ENCODE results near the gene CSNK1A1.

CSNK1A1 gene

DNA sequence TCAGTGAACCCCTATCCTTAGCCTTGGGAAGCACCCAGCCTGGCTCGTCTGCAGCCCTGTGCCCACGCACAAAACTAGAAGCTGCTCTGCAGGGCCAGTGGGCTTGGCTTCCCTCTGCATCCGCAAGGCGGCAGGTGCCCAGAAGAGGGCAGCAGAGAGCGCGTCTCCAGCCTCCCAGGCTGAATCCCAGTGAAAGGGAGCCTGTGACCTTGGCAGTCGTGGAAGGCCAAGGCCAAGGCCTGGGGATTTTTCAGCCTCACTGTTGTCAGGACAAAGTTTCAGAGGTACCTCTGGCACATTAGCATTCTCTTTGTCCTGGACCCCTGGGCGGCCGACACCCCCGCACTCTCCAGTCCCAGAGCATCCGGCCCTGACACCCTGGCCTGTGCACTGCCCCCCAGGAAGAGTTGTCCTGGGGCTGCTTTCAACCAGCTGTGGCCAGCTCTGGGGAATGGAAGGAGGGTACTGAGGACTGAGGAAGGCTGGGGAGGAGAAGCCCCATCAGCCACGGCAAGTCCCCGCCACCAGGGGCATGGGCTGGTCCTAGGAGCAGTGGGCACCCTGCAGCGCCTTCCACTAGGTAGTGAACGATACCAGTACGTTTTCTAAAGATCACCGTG, 108.6 kb downstream of the CSNK1A1 start:
- TF ChIP-seq ZNF274 (IDR thresholded peaks at IDR 0.05; ENCODE audit: low read depth, low read length): no peak
- H3K4me3 ChIP-seq (ENCODE audit: low read length): no peak overlapping the region
